ENCODE results near the gene FAM98C.
"Not testable (repeated sequence)": the region's sequence is repeated elsewhere in the genome, so short reads cannot be mapped to it uniquely, and the experiment has no call there.

The FAM98C gene

GRCh38 chr19:38402967-38403674 lies at the start of gene FAM98C:
Gene FAM98C (plus strand): TSS chr19:38403093. CDS start chr19:38403154, 61 bp downstream.
- DNase-seq (ENCODE audit: low read depth) = peak; percentile 98

GRCh38 chr19:38355728-38356725 lies 46.9 kb upstream of the FAM98C start:
- DNase-seq (ENCODE audit: low read depth) = no peak

DNA sequence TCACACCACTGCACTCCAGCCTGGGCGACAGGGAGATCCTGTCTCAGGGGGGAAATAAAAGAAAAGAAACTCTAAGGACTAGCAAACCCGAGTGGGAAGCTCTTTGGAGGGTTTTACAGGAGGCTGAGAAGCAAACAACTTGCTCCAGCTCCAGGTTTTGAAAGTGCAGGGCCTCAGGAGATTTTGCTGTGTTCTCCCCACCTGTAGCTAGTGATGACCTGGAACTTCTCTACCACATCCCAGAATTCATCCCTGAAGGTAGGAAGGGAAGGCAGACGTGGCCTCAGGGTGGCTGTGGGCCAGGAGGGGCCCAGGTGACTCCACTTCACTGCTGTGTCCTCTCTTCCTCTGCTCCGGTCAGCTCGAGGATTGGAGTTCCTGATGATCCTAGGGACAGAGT lies 44.8 kb upstream of the FAM98C start:
- DNase-seq (ENCODE audit: low read depth) = no peak

DNA sequence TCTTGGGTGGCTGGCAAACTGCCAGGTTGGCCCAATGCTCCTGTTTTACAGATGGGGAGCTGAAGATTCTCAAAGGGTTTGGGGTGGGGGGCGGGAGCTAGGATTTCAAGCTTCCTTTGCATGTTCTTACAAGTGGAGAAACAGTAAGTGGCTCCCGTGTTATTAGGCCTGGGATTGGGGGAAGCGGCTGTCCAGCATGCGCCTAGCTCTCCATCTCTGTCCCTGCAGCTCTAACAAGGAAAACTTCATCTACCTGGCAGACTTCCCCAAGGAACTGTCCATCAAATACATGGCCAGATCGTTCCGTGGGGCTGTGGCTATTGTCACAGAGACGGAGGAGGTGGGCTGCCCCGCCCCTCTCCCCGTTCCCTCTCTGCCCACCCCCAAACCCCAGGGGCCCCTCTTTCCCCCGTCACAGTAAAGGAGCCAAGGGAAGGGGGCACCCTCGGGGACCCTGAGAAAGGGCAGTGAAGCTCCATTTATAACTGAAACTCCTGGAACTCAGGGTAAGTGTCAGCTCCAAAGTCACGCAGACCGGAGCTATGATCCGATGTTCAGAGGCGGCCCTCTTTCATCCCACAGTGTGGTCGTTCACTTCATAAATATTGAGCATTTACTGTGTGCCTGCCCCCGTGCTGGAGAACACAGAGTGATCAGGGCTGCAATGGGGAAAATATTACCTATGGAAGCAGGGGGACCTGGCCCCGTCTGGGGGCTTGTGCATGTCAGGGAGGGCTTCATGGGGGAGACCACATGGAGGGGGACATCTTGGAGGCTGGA lies 43.5 kb upstream of the FAM98C start:
- no peak for DNase-seq (ENCODE audit: low read depth)

GRCh38 chr19:38360351-38360750 lies 42.5 kb upstream of the FAM98C start:
- no peak for DNase-seq (ENCODE audit: low read depth)

GRCh38 chr19:38360839-38361631 lies 41.9 kb upstream of the FAM98C start:
- DNase-seq (ENCODE audit: low read depth) = no peak

DNA sequence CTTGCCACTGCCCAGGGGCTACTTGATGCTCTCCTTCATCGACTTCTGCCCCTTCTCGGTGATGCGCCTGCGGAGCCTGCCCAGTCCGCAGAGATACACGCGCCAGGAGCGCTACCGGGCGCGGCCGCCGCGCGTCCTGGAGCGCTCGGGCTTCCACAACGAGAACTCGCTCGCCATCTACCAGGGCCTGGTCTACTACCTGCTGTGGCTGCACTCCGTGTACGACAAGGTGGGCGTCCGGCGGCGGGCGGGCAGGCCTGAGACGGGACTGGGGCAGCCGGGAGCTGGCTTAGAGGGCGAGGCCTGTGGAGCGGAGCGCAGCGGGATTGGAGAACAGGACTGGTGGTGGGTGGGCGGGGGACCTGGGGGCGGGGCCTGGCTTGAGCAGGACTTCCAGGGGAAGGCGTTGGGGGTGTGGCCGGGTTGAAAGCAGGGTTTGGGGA lies 41.2 kb upstream of the FAM98C start:
- DNase-seq (ENCODE audit: low read depth) = peak; percentile 59

DNA sequence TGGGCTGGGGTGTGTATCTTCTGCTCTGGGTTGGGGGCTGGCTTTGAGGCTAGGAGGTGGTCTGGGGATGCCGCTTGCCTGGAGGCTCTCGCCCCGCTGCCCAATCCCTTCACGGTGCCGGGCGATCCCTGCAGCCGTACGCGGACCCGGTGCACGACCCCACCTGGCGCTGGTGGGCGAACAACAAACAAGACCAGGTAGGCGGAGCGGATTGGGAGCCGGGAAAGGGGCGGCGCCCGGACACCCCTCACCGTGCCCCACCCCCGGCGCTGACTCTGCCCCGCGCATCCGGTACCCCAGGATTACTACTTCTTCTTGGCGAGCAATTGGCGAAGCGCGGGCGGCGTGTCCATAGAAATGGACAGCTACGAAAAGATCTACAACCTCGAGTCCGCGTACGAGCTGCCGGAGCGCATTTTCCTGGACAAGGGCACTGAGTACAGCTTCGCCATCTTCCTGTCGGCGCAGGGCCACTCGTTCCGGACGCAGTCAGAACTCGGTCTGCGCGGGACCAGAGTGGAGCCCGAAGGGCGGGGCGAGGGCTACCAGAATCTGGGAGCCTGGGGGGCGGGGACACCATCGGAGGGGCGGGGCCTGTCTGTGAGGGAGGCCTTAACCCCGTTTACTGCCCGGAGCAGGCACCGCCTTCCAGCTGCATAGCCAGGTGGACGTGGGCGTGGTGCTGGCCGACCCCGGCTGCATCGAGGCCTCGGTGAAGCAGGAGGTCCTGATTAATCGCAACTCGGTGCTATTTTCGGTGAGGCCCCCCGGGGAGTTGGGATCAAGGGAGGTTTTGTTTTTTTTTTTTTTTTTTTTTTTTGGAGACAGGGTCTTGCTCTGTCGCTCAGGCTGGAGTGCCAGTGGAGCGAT lies 40.6 kb upstream of the FAM98C start:
- peak; percentile 75 for DNase-seq (ENCODE audit: low read depth)

- DNase-seq (ENCODE audit: low read depth) = not testable (repeated sequence)
Observed at GRCh38 chr19:38362946-38363688, 39.8 kb upstream of the FAM98C start.

- no peak for DNase-seq (ENCODE audit: low read depth)
Observed at GRCh38 chr19:38367041-38367440, 35.9 kb upstream of the FAM98C start.

DNA sequence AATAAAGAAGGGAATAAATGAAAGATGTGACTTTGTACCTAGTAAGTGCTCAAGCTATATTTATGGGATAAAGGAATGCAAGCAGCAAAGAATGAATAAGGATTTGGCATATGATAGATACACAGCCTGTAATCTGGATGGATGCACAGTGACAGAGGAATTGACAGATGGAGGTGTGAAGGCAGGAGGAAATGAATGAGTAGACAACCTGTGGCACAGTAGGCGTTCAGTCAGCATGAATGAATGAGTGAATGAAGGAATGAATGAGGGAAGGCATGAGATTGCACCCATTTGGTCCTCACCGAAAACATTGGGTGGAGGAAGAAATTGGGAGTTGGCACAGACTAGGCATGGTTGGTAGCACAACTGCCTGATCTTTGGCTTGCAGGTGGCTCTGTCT lies 33.3 kb upstream of the FAM98C start:
- DNase-seq (ENCODE audit: low read depth) = no peak

- no peak for DNase-seq (ENCODE audit: low read depth)
Observed at GRCh38 chr19:38370299-38370698, 32.6 kb upstream of the FAM98C start.

DNA sequence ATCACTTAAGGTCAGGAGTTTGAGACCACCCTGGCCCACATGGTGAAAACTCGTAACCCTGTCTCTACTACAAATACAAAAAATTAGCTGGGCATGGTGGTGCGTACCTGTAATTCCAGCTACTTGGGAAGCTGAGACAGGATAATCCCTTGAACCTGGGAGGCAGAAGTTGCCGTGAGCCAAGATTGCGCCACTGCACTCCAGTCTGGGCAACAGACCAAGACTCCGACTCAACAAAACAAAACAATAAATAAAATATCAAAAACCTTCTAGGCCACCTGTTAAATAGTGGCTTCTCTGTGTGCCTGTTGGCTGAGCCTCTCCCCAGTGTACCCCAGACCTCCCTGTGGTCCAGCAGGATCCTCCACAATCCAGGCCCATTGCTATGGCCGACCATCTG lies 31.8 kb upstream of the FAM98C start:
- DNase-seq (ENCODE audit: low read depth) = no peak

GRCh38 chr19:38373907-38374331 lies 29.0 kb upstream of the FAM98C start:
- DNase-seq (ENCODE audit: low read depth) = no peak

DNA sequence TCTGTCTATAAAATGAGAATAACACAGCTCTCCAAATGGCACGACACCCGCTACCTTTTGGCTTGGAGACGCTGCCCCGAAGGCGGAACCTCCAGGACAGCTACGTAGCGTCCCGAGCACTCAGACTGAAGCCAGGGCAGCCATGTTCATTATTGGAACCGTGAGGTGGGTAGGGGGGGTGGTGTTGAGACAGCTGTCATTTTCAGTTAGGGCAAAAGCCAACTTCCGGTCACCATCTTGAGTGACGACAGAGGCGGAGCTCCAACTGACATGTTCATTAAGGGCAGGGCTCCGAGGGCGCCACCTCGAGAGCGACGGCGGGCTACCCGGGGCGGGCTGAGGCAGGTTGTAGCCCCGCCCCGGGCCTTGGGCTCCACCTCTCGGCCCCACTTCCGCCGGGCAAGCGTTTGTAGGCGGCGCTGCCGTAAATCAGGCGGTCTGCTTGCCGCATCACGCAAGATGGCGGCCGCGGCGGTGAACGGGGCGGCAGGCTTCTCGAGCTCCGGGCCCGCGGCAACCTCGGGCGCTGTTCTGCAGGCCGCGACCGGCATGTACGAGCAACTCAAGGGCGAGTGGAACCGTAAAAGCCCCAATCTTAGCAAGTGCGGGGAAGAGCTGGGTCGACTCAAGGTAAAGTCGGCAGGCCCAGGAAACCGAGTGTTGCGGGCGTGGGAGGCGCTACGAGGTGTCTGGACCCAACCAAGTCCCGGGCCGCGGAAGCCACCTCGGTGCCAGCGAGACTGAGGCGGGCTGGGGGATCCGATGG lies 28.4 kb upstream of the FAM98C start, which contains the start of gene PSMD8:
PSMD8 (plus strand) TSS at position 240 of the 766 bp plus-strand sequence; CDS start at position 271, 31 bp downstream.
- peak; percentile 98 for DNase-seq (ENCODE audit: low read depth)

DNA sequence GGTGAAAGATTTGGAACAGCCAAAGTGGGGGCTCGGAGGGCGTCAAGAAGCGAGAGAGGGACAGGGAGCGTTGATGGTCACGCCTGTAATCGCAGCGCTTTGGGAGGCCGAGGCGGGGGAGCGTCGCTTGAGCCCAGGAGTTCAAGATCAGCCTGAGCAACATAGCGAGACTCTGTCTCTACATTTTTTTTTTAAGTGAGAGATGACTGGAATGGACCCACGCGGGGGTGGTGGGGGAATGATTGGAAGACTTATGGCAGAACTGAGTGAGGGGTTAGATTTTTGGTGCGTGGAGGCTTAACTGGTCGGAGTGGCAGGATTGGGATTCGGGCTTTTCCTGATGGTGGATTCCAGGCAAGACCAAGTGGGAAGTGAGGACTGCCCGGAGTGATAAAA lies 27.8 kb upstream of the FAM98C start:
- no peak for DNase-seq (ENCODE audit: low read depth)

DNA sequence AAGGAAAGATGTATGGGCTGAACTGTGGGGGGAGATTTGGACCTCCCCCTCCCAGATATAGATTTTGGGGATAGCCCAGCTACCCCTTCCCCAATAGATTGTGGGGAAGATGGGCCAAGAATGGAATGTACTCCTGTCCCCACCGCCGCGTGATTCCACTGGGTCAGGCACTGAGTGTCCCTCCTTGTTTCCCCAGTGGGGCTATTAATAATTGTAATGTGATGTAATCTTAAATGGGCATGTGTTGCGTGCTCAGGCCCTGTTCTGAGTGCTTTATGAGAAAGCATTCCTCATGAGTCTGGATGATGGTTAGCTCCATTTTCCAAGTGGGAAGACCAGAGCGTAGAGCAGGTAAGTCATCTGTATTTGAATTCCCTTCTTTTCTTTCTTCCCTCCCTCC lies 27.1 kb upstream of the FAM98C start:
- DNase-seq (ENCODE audit: low read depth) = no peak

DNA sequence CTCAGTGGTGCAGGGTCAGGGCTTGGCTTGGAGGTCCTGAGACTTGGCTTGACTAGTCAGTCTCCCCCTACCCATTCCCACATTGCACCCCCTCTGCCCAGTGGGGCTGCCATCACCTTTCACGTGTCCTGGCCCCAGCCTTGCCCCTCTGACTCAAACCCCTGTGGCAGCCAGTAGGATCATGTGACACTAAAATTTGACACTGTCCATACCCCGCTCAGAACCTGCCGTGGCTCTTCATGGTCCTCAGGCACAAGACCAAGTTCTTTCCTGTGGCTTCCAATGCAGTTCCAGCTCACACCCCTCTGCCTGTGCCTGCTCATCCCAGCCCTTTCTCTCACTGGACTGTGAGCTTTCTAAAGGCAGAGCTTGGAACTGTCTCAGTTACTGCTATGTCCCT lies 26.3 kb upstream of the FAM98C start:
- no peak for DNase-seq (ENCODE audit: low read depth)

- no peak for DNase-seq (ENCODE audit: low read depth)
Observed at GRCh38 chr19:38377052-38377451, 25.8 kb upstream of the FAM98C start.
